Nephron (organoid): ENCODE data around the gene ADGB.
"Not testable (repeated sequence)": the region's sequence is repeated elsewhere in the genome, so short reads cannot be mapped to it uniquely, and the experiment has no call there.

Experiments
- H3K27ac Mint-ChIP-seq, 3 experiments: 2 replicates each; pipeline ENCODE4 v1.8.0; 2020; ENCODE audit warnings: mixed read lengths in 3 of 3, mild to moderate bottlenecking in 2 of 3, moderate library complexity in 1 of 3
- H3K27me3 Mint-ChIP-seq: 2 replicates; pipeline ENCODE4 v1.8.0; 2021; ENCODE audit warnings: low read depth, mild to moderate bottlenecking, moderate library complexity, mixed read lengths
- H3K36me3 Mint-ChIP-seq: 2 replicates; pipeline ENCODE4 v1.8.0; 2020; ENCODE audit warnings: low read depth, mixed read lengths
- H3K4me1 Mint-ChIP-seq: 2 replicates; pipeline ENCODE4 v1.8.0; 2020; ENCODE audit warnings: mixed read lengths
- H3K4me3 Mint-ChIP-seq, 3 experiments: 2 replicates each; pipeline ENCODE4 v1.8.0; 2020; ENCODE audit warnings: mild to moderate bottlenecking in 3 of 3, mixed read lengths in 3 of 3, moderate library complexity in 2 of 3
- H3K9me3 Mint-ChIP-seq: 2 replicates; pipeline ENCODE4 v1.8.0; 2020; ENCODE audit warnings: mixed read lengths
- TF ChIP-seq, protein P1 (sequence below), 3 experiments: fragments of 200-600 bp; sonication (generic); IDR thresholded peaks; one replicate each; pipeline ENCODE4 v1.5.0; 2021; ENCODE audit warnings: antibody characterized with exemption in 3 of 3; ENCODE audit not compliant: unreplicated experiment in 3 of 3

The ADGB gene

DNA sequence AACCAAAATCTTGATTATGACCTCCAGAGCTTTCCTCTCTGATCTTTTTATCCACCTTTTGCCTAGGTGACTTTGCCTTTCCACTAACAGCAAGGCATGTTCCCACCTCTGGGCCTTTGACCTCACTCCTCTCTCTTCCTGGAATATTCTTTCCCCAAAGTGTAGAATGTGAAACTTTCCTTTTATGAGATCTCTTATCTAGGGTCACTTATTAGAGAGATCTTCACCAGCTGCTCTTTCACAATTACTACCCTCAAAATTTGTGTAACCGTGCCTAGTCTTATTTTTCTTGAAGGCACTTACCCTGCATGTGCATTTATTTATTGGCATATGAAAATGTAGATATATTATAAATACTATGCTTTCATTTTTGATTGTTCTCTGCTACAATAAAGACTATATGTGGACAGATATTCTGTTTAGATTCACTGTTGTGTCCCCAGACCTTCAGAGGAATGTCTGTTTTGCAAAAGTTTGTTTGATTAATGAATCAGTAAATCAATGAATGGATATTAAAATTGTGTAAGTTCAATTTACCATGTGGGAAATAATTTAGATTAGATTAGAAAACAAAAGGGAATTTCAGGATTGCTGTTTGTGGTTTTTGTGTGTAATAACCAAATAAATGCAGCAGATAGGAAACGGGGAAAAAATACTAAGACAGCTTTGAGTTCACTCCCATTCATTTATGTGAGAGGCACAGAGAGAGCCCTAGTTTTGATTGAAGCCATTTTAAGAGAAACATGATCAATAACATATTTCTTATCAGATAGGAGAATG lies 207.0 kb downstream of the ADGB start:
- H3K4me1 Mint-ChIP-seq, result no peaks in the 10 kb centered on the region
- H3K9me3 Mint-ChIP-seq, result no peaks in the 10 kb centered on the region
- no peak overlapping the region for H3K27ac Mint-ChIP-seq
- H3K36me3 Mint-ChIP-seq, result no peaks in the 10 kb centered on the region
- TF ChIP-seq, protein P1, sequence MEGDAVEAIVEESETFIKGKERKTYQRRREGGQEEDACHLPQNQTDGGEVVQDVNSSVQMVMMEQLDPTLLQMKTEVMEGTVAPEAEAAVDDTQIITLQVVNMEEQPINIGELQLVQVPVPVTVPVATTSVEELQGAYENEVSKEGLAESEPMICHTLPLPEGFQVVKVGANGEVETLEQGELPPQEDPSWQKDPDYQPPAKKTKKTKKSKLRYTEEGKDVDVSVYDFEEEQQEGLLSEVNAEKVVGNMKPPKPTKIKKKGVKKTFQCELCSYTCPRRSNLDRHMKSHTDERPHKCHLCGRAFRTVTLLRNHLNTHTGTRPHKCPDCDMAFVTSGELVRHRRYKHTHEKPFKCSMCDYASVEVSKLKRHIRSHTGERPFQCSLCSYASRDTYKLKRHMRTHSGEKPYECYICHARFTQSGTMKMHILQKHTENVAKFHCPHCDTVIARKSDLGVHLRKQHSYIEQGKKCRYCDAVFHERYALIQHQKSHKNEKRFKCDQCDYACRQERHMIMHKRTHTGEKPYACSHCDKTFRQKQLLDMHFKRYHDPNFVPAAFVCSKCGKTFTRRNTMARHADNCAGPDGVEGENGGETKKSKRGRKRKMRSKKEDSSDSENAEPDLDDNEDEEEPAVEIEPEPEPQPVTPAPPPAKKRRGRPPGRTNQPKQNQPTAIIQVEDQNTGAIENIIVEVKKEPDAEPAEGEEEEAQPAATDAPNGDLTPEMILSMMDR (IDR thresholded peaks at IDR 0.05; ENCODE audit: unreplicated experiment in 3 of 3), result no peak
- no peak overlapping the region for H3K4me3 Mint-ChIP-seq
- no peaks in the 10 kb centered on the region for H3K27me3 Mint-ChIP-seq

DNA sequence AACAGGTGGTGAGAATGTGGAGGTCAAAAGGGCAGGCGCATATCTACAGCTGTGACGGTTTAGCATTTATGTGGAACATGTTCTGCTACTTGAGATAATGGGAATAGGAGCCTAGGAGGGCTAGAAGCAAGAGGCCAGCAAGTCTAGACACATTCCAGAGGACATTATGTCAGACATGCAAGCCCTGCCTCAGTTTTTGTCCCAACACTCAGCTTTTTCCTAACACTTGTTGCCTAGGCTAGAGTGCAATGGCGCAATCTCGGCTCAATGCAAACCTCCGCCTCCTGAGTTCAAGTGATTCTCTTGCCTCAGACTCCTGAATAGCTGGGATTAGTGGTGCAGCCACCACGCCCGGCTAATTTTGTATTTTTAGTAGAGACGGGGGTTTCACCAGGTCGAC lies 210.2 kb downstream of the ADGB start:
- H3K27me3 Mint-ChIP-seq, H3K36me3 Mint-ChIP-seq, H3K4me3 Mint-ChIP-seq, H3K4me1 Mint-ChIP-seq, H3K27ac Mint-ChIP-seq, H3K9me3 Mint-ChIP-seq: not testable (repeated sequence)

DNA sequence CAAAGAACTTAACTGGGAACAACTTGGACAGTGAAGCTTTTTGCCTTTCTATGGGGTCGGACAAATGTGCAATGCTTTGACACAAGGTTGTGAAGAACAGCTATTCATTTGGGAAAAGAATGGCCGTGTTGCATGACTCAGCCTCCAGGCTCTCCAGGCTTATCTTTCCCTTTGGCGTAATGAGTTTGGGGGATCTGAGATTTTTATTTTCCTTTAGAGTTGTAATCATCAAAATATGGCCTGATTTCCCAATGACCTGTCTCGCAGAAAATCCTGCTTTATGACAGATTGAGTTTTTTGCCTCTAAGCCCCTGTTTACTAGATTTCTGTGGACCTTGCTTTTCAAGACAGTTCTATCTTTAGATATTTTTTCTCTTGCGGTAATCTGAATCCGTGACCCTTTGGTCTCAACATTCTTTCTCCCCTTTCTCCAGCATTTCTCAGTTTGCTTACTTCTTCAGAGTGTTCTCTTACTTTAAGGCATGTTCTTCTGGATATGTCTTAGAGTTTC lies 214.1 kb downstream of the ADGB start:
- not testable (repeated sequence) for H3K36me3 Mint-ChIP-seq, H3K9me3 Mint-ChIP-seq, H3K27me3 Mint-ChIP-seq, H3K4me1 Mint-ChIP-seq, H3K4me3 Mint-ChIP-seq
- peak overlapping the region in 1 of 3 experiments; percentile 58 for H3K27ac Mint-ChIP-seq

DNA sequence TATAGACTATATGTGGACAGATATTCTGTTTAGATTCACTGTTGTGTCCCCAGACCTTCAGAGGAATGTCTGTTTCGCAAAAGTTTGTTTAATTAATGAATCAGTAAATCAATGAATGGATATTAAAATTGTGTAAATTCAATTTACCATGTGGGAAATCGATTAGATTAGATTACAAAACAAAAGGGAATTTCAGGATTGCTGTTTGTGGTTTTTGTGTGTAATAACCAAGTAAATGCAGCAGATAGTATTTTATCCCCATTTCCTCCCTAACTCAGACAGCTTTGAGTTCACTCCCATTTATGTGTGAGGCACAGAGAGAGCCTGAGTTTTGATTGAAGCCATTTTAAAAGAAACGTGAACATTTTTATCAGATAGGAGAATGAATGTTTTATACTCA lies 214.8 kb downstream of the ADGB start:
- H3K27me3 Mint-ChIP-seq, result no peaks in the 10 kb centered on the region
- H3K4me1 Mint-ChIP-seq, result no peaks in the 10 kb centered on the region
- H3K4me3 Mint-ChIP-seq, result no peak overlapping the region
- H3K27ac Mint-ChIP-seq, result no peak overlapping the region
- H3K36me3 Mint-ChIP-seq, result no peaks in the 10 kb centered on the region
- H3K9me3 Mint-ChIP-seq, result no peaks in the 10 kb centered on the region
- TF ChIP-seq, protein P1 (IDR thresholded peaks at IDR 0.05; ENCODE audit: unreplicated experiment in 3 of 3), result no peak

DNA sequence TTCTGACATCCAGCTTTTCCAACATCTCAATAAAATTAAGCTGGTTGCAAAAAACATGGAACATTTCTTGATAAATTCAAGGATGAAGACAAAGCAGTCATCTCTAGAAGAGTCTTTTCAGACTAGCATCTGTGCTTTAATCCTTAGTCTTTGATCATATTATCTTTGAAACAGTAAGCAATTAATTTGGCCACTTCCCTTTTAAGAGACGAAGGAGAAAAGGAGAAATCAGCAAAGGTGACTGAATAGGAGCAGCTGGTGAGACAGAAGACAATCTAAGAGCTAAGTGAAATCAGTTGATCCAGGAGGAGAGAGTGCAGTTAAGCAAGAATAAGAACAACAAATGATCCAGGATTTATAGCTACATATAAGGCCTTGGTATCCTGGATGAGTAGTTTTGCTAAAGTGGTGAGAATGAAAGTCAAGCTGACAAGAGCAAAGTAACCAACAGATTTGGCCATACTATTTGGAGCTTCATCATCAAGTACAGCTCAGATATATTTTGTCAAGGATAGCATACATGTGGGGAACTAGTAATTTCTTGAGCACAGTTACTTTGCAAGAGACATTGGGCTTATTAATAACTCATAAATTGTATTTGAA lies 215.5 kb downstream of the ADGB start:
- Mint-ChIP-seq H3K27ac (no peak overlapping the region), H3K27me3 (no peaks in the 10 kb centered on the region), H3K36me3 (no peaks in the 10 kb centered on the region), H3K4me3 (no peak overlapping the region), H3K4me1 (no peaks in the 10 kb centered on the region), H3K9me3 (no peaks in the 10 kb centered on the region)
- TF ChIP-seq, protein P1 (IDR thresholded peaks at IDR 0.05; ENCODE audit: unreplicated experiment in 3 of 3), result no peak

DNA sequence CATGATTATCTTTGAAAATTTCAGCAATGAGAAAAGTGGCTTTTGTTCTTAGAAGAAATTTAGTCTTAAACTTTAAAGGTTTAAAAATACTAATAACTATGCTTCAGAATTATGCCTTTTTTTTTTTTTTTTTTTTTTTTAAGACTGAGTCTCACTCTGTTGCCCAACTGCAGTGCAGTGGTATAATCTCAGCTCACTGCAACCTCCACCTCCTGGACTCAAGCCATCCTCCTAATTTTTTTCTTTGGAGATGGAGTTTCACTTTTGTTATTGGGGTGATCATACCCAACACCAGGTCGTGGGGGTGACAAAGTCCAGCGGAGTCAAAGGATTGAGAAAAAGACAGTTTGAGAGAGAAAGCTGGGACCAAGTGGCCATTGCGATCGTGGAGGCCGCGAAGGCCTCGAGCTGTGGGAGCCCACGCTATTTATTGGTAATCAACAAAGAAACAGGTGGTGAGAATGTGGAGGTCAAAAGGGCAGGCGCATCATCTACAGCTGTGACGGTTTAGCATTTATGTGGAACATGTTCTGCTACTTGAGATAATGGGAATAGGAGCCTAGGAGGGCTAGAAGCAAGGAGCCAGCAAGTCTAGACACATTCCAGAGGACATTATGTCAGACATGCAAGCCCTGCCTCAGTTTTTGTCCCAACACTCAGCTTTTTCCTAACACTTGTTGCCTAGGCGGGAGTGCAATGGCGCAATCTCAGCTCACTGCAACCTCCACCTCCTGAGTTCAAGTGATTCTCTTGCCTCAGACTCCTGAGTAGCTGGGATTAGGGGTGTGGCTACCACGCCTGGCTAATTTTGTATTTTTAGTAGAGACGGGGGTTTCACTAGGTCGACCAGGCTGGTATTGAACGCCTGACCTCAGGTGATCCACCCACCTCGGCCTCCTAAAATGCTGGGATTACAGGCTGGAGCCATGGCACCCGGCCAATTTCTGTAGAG lies 217.0 kb downstream of the ADGB start:
- H3K36me3 Mint-ChIP-seq, H3K4me3 Mint-ChIP-seq, H3K9me3 Mint-ChIP-seq, H3K27ac Mint-ChIP-seq, H3K27me3 Mint-ChIP-seq, H3K4me1 Mint-ChIP-seq: not testable (repeated sequence)

DNA sequence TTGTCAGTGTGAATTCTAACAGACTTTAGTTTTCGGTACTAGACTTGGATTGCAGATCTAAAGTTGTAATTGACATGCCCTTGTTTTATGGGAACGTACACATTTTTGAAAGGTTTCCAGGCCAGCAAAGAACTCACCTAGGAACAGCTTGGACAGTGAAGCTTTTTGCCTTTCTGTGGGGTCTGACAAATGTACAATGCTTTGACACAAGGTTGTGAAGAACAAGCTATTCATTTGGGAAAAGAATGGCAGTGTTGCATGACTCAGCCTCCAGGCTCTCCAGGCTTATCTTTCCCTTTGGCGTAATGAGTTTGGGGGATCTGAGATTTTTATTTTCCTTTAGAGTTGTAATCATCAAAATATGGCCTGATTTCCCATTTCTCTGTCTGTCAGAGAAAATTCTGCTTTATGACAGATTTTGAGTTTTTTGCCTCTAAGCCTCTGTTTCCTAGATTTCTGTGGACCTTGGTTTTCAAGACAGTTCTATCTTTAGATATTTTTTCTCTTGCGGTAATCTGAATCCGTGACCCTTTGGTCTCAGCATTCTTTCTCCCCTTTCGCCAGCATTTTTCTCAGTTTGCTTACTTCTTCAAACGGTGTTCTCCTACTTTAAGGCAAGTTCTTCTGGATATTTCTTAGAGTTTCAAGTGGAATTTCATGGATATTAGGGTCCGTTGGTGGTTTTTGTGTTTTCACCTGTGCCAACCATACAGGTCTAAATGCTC lies 221.0 kb downstream of the ADGB start:
- H3K4me3 Mint-ChIP-seq, result no peak overlapping the region
- no peaks in the 10 kb centered on the region for H3K4me1 Mint-ChIP-seq
- no peaks in the 10 kb centered on the region for H3K36me3 Mint-ChIP-seq
- no peak overlapping the region for H3K27ac Mint-ChIP-seq
- H3K27me3 Mint-ChIP-seq, result no peaks in the 10 kb centered on the region
- no peaks in the 10 kb centered on the region for H3K9me3 Mint-ChIP-seq
- TF ChIP-seq, protein P1 (IDR thresholded peaks at IDR 0.05; ENCODE audit: unreplicated experiment in 3 of 3), result no peak
